Ishikawa (cell line): ENCODE results near the gene TMEM267.

Experiments used
- CEBPB ChIP-seq: IDR thresholded peaks from 2 replicates; pipeline ENCODE4 v1.6.1; 2012
- CREB1 ChIP-seq: IDR thresholded peaks from 2 replicates; pipeline ENCODE4 v1.6.1; 2012; ENCODE audit warnings: low read depth
- EGR1 ChIP-seq: IDR thresholded peaks from 2 replicates; pipeline ENCODE4 v1.6.1; 2012
- EP300 ChIP-seq: IDR thresholded peaks from 2 replicates; pipeline ENCODE4 v1.6.1; 2012; ENCODE audit warnings: borderline replicate concordance
- FOXM1 ChIP-seq: IDR thresholded peaks from 2 replicates; pipeline ENCODE4 v1.6.1; 2012; ENCODE audit warnings: low read depth, borderline replicate concordance
- NFIC ChIP-seq: IDR thresholded peaks from 2 replicates; pipeline ENCODE4 v1.6.1; 2012
- RAD21 ChIP-seq: IDR thresholded peaks from 2 replicates; pipeline ENCODE4 v1.6.1; 2012; ENCODE audit warnings: low read depth
- TAF1 ChIP-seq: IDR thresholded peaks from 2 replicates; pipeline ENCODE4 v1.6.1; 2012; ENCODE audit warnings: low read depth, mild to moderate bottlenecking
- TCF12 ChIP-seq: IDR thresholded peaks from 2 replicates; pipeline ENCODE4 v1.6.1; 2012; ENCODE audit warnings: low read depth
- TEAD4 ChIP-seq: IDR thresholded peaks from 2 replicates; pipeline ENCODE4 v1.6.1; 2012
- YY1 ChIP-seq: IDR thresholded peaks from 2 replicates; pipeline ENCODE4 v1.6.1; 2012; ENCODE audit warnings: low read depth
- ZBTB7A ChIP-seq: IDR thresholded peaks from 2 replicates; pipeline ENCODE4 v1.6.1; 2012; ENCODE audit warnings: low read depth
- TF ChIP-seq, protein P1 (sequence below): IDR thresholded peaks from 2 replicates; pipeline ENCODE4 v1.6.1; 2012
- TF ChIP-seq, protein P2 (sequence below): IDR thresholded peaks from 2 replicates; pipeline ENCODE4 v1.6.1; 2012; ENCODE audit warnings: low read depth, mild to moderate bottlenecking
- TF ChIP-seq, protein P3 (sequence below): IDR thresholded peaks from 2 replicates; pipeline ENCODE4 v1.6.1; 2012

The TMEM267 gene

DNA sequence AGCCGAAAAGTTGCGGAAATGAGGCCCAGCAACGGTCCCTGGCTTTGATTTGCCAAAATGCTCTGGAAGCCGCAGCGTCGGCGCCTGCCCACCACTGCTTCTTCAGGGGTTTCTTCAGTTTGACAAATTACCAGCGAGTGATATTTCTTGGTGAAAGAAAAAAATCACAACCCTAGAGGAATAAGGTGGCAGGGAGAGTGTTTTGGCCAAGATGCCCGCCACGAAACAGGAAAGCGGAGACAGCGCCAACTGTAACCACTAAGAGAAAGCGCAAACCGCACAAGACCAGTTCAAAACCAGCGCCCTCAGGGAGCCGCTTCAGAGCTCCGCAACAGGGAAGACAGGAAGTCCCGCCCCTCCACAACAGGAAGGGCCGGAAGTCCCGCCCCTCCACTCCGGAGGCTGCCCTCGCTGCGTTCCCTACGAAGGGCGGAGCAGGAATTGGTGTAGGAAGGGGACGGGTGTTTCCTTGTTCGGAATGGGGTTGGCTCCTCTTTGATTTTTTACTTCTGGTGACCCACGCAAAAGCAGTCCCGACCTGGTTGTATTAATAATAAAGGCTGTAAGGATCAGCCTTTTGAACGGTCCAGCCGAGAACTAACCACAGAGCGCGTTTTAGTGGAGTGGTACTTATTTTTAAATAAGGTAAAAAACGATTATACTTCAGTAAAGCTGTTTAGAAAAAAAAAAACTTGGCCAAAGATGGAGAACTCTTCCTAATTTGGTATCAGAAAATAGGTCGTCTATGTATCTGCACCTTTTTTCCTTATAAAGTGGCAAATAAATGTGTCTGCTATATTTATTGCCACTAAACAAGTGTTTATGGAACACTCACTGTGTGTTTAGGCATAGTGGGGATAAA, 31.4 kb upstream of the TMEM267 start, which contains the start of gene C5orf34:
Gene C5orf34, minus strand, starts transcription at position 333 of the 862 bp plus-strand sequence. CDS start 5,809 bp downstream, outside the sequence.
- TF ChIP-seq, protein P1, sequence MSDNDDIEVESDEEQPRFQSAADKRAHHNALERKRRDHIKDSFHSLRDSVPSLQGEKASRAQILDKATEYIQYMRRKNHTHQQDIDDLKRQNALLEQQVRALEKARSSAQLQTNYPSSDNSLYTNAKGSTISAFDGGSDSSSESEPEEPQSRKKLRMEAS = peak; percentile 65; the same call in 1 of the 2 replicates
- TF ChIP-seq ZBTB7A (no peak), RAD21 (no peak), TAF1 (peak; percentile 88), TCF12 (peak; percentile 55; the same call in 1 of the 2 replicates)

DNA sequence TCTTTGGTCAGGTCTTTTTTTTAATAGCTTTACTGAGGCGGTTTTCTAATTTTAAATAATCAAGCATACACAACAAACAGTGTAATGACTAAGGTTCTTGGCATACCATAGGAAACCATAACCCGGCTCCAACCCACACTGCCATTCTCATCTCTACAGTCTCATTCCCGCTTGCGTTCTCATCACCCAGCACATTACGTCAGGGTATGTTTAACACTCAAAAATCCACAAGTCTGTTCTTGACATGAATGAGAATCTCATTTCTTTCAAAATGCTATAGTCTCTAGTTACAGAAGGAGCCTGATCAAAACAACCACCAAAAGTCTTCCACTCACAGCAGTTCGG, 30.8 kb upstream of the TMEM267 start:
- TF ChIP-seq FOXM1 (no peak), CREB1 (no peak), ZBTB7A (no peak), RAD21 (no peak), NFIC (no peak), TAF1 (no peak), YY1 (no peak), EGR1 (no peak), TEAD4 (no peak), TCF12 (no peak), EP300 (no peak)
- TF ChIP-seq, protein P1 = no peak
- TF ChIP-seq, protein P2, sequence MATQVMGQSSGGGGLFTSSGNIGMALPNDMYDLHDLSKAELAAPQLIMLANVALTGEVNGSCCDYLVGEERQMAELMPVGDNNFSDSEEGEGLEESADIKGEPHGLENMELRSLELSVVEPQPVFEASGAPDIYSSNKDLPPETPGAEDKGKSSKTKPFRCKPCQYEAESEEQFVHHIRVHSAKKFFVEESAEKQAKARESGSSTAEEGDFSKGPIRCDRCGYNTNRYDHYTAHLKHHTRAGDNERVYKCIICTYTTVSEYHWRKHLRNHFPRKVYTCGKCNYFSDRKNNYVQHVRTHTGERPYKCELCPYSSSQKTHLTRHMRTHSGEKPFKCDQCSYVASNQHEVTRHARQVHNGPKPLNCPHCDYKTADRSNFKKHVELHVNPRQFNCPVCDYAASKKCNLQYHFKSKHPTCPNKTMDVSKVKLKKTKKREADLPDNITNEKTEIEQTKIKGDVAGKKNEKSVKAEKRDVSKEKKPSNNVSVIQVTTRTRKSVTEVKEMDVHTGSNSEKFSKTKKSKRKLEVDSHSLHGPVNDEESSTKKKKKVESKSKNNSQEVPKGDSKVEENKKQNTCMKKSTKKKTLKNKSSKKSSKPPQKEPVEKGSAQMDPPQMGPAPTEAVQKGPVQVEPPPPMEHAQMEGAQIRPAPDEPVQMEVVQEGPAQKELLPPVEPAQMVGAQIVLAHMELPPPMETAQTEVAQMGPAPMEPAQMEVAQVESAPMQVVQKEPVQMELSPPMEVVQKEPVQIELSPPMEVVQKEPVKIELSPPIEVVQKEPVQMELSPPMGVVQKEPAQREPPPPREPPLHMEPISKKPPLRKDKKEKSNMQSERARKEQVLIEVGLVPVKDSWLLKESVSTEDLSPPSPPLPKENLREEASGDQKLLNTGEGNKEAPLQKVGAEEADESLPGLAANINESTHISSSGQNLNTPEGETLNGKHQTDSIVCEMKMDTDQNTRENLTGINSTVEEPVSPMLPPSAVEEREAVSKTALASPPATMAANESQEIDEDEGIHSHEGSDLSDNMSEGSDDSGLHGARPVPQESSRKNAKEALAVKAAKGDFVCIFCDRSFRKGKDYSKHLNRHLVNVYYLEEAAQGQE = no peak

DNA sequence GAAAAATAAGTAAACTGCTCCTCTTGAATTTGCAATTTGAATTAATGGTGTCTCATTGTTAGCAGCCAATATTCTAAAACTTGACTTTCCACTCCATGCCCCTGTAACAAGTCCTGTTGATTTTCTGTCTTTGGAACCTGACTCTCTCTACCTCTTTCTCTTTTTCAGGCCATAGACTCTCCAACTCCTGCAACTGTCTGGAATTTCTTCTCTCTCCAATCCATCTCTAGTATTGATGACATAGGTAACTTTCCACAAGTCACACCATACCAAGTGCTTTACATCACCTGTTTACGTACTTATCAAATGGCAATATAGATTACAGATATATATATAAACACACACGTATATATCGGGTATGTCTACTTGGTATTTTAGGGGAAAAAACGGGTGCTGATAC, 30.4 kb upstream of the TMEM267 start:
- TF ChIP-seq, protein P3, sequence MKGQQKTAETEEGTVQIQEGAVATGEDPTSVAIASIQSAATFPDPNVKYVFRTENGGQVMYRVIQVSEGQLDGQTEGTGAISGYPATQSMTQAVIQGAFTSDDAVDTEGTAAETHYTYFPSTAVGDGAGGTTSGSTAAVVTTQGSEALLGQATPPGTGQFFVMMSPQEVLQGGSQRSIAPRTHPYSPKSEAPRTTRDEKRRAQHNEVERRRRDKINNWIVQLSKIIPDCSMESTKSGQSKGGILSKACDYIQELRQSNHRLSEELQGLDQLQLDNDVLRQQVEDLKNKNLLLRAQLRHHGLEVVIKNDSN = no peak
- TF ChIP-seq CEBPB = no peak
- TF ChIP-seq EP300 = no peak
- no peak for TF ChIP-seq EGR1
- TF ChIP-seq RAD21 = no peak
- TF ChIP-seq, protein P1 = no peak
- TF ChIP-seq, protein P2 = no peak
- no peak for TF ChIP-seq CREB1
- no peak for TF ChIP-seq TAF1
- no peak for TF ChIP-seq NFIC
- TF ChIP-seq YY1 = no peak
- TF ChIP-seq ZBTB7A = no peak
- no peak for TF ChIP-seq FOXM1
- no peak for TF ChIP-seq TEAD4
- TF ChIP-seq TCF12 = no peak

DNA sequence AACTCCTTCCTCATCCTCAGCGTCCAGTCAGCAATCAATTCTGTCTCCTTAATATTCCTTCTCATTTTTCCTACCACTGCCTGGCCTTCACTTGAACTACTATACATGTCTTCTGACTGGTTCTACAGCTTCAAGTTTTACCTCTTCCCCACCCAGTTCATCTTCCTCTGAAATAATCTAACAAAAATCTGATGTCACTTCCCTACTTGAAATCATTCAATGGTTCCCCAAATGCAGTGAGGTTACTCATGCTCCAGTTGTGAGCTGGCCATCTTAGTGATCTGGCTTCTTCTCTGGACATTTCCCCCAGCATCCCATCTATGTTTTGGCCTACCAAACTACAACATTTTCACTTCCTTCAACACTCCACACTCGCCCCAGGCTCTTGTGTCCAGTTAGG, 14.9 kb upstream of the TMEM267 start:
- TF ChIP-seq RAD21 (no peak), YY1 (no peak), CREB1 (no peak), TCF12 (no peak), CEBPB (no peak), FOXM1 (no peak), TEAD4 (no peak), TAF1 (no peak)
- TF ChIP-seq, protein P3 = no peak
- TF ChIP-seq, protein P1 = no peak
